ENCODE measurements around the gene DOP1B. TPM values are rescaled to one million over a fixed set of nuclear protein-coding genes. Genes with fewer than 3 reads are reported as not detected.

Gene DOP1B
- total and polyA plus RNA-seq, 2 of the 4 experiments (the other 2 are of a cell fraction), result 8.8 to 13.0 TPM

GRCh38 chr21:36203603-36203889, 46.9 kb downstream of the DOP1B start:
- H4K5ac ChIP-seq (ENCODE audit: low read depth, low read length), result no peak overlapping the region
- no peak overlapping the region for H3K18ac ChIP-seq (ENCODE audit: low read depth, low read length)
- WGBS, 2 experiments (ENCODE audit: extremely low coverage in 2 of 2, insufficient read length in 1 of 2), result no CpG with 5 or more reads among the region's 1 CpG
- peak overlapping the region; percentile 83 for H2BK5ac ChIP-seq (ENCODE audit: low read depth, low read length, poor library complexity, severe bottlenecking)
- H3K4me1 ChIP-seq (ENCODE audit: control insufficient read depth, insufficient read depth, low read length), result peaks cover 26% of the 10 kb centered on the region
- H2BK15ac ChIP-seq (ENCODE audit: low read depth, low read length), result no peak overlapping the region
- peak overlapping the region; percentile 27 for H2AFZ ChIP-seq (replicated peaks; ENCODE audit: low read length, poor library complexity)
- no peaks in the 10 kb centered on the region for H3K36me3 ChIP-seq (ENCODE audit: control insufficient read depth, insufficient read depth, low read length)
- H3K56ac ChIP-seq (ENCODE audit: extremely low read depth, insufficient read depth, low read length), result no peak overlapping the region
- BruUV-seq (replicated peaks), result no TSS peak
- H3K4ac ChIP-seq (ENCODE audit: low read depth, low read length), result peak overlapping the region; percentile 85; the same call in 1 of the 2 replicates
- no peak for TF ChIP-seq SMC3 (IDR thresholded peaks at IDR 0.05; ENCODE audit: low read depth, low read length)
- TF ChIP-seq RFX5 (IDR thresholded peaks at IDR 0.05; ENCODE audit: low read depth, low read length), result no peak
- TF ChIP-seq NFE2L2 (IDR thresholded peaks at IDR 0.05; ENCODE audit: low read depth, low read length), result no peak
- TF ChIP-seq USF2 (IDR thresholded peaks at IDR 0.05; ENCODE audit: low read depth, low read length), result peak; percentile 90
- no peak for TF ChIP-seq RCOR1 (IDR thresholded peaks at IDR 0.05; ENCODE audit: insufficient replicate concordance, low read length)
- TF ChIP-seq MXI1 (IDR thresholded peaks at IDR 0.05; ENCODE audit: borderline replicate concordance, low read depth, low read length), result no peak
- TF ChIP-seq CHD1 (IDR thresholded peaks at IDR 0.05; ENCODE audit: low read depth, low read length), result no peak
- peak; percentile 92 for TF ChIP-seq MAZ (IDR thresholded peaks at IDR 0.05; ENCODE audit: borderline replicate concordance, low read depth, low read length)
- TF ChIP-seq CEBPB (IDR thresholded peaks at IDR 0.05; ENCODE audit: low read depth, low read length), result no peak
- no peak for TF ChIP-seq ELK1 (IDR thresholded peaks at IDR 0.05; ENCODE audit: borderline replicate concordance, low read depth, low read length)
- no peak for TF ChIP-seq RAD21 (IDR thresholded peaks at IDR 0.05; ENCODE audit: low read length)
- peak; percentile 87 for TF ChIP-seq BHLHE40 (IDR thresholded peaks at IDR 0.05; ENCODE audit: low read depth, low read length)
- TF ChIP-seq FOS (IDR thresholded peaks at IDR 0.05; ENCODE audit: low read depth, low read length), result peak; percentile 86
- dilution Hi-C loops (cut with HindIII; ENCODE audit: low sequenced_read_pairs, unreplicated experiment), result no loop called here
- ATAC-seq (ENCODE audit: low read depth), result peak; percentile 85
- H3K9ac ChIP-seq (ENCODE audit: low read depth, low read length), result no peak overlapping the region
- H2AK5ac ChIP-seq (ENCODE audit: low read depth, low read length), result no peak overlapping the region
- ChIA-PET CTCF (no interaction called here), POLR2A (ENCODE audit: unreplicated experiment) (interaction anchor here (0.6 kb wide), 3 partner anchors 57 to 1863 kb away, joined by 3 to 15 read pairs (median 4); no protein-coding TSS in a partner anchor)
- peak overlapping the region; percentile 63; the same call in 1 of the 2 replicates for H4K91ac ChIP-seq (ENCODE audit: insufficient read depth, low read depth, low read length)
- in situ Hi-C loops (cut with MboI; ENCODE audit: low sequenced_read_pairs), result loop anchor here (10.0 kb wide), 1 partner anchor 49 kb away; the partner anchor contains the start of gene DOP1B
- H4K20me1 ChIP-seq (ENCODE audit: insufficient read depth, low read length), result no peaks in the 10 kb centered on the region
- H2BK120ac ChIP-seq (ENCODE audit: low read depth, low read length), result peak overlapping the region; percentile 94; the same call in 1 of the 2 replicates
- H3K27ac ChIP-seq (ENCODE audit: insufficient read depth, low read length), result no peak overlapping the region
- peak overlapping the region; percentile 11; the same call in 1 of the 2 replicates for H3K4me2 ChIP-seq (ENCODE audit: low read depth, low read length)
- H3K14ac ChIP-seq (replicated peaks; ENCODE audit: low read depth, low read length), result no peak overlapping the region
- peak; percentile 92 for DNase-seq
- H3K9me3 ChIP-seq (ENCODE audit: control insufficient read depth, insufficient read depth, low read length), result no peaks in the 10 kb centered on the region
- peaks cover 29% of the 10 kb centered on the region for H3K9me1 ChIP-seq (ENCODE audit: insufficient read depth, low read length)
- peak overlapping the region; percentile 95 for H2BK20ac ChIP-seq (ENCODE audit: low read depth, low read length)
- H2AK9ac ChIP-seq (replicated peaks; ENCODE audit: low read depth, low read length, poor library complexity), result peak overlapping the region; percentile 38
- no peaks in the 10 kb centered on the region for H3K27me3 ChIP-seq (ENCODE audit: control insufficient read depth, insufficient read depth, low read length)
- intact Hi-C loops (cut with micrococcal nuclease), result no loop called here
- peaks cover 6 to 44% of the 10 kb centered on the region in 2 experiments for H3K79me1 ChIP-seq (ENCODE audit: low read depth in 1 of 2, low read length in 2 of 2)
- no peak overlapping the region; the same call in 1 of the 2 replicates for H3K23ac ChIP-seq (ENCODE audit: low read depth, low read length)
- H3K4me3 ChIP-seq (ENCODE audit: insufficient read depth, low read depth, low read length), result no peak overlapping the region
- H4K8ac ChIP-seq (ENCODE audit: low read depth in 2 of 2, low read length in 2 of 2), result 0 out of 4 replicates have a peak overlapping the region, but pooled peaks of 1 of the 2 experiments have one; percentile 55

Data from IMR-90 (cell line).